Body of pancreas (tissue), 4 donors: Measurements from ENCODE around the gene IL24.

Experiments
- CTCF ChIP-seq, 7 experiments: fragments of 450-650 bp in 4 of 7; fragments of 200-600 bp in 3 of 7; sonication (generic) in 3 of 7; IDR thresholded peaks; one replicate each; pipeline ENCODE4 v1.5.1; 2016 to 2019; ENCODE audit warnings: antibody characterized with exemption in 7 of 7
- POLR2A ChIP-seq, 3 donors: fragments of 450-650 bp; IDR thresholded peaks; one replicate each; pipeline ENCODE4 v1.6.1; 2016; ENCODE audit warnings: antibody characterized with exemption in 3 of 3, mild to moderate bottlenecking in 2 of 3

GRCh38 chr1:206931709-206932108 lies 34.5 kb downstream of the IL24 start:
- no peak for TF ChIP-seq POLR2A (IDR thresholded peaks at IDR 0.05)
- TF ChIP-seq CTCF (IDR thresholded peaks at IDR 0.05), result no peak
